Skeletal muscle tissue (tissue), 5 donors: Measurements from ENCODE around the gene GOLPH3. TPM values are rescaled to one million over a fixed set of nuclear protein-coding genes. Genes with fewer than 3 reads are reported as not detected.
"Not testable (repeated sequence)": the region's sequence is repeated elsewhere in the genome, so short reads cannot be mapped to it uniquely, and the experiment has no call there.

Experiments
- H3K27ac ChIP-seq: one replicate; pipeline ENCODE4 v1.7.0; 2013; ENCODE audit warnings: mild to moderate bottlenecking, low read depth, low read length, inconsistent platforms
- H3K27me3 ChIP-seq, 3 donors: one replicate each; pipeline ENCODE4 v1.7.0; 2013; ENCODE audit warnings: low read length in 3 of 3; ENCODE audit not compliant: control insufficient read depth in 3 of 3, insufficient read depth in 3 of 3
- H3K36me3 ChIP-seq, 3 donors: one replicate each; pipeline ENCODE4 v1.7.0; 2013; ENCODE audit warnings: low read length in 3 of 3; ENCODE audit not compliant: control insufficient read depth in 3 of 3, insufficient read depth in 3 of 3
- H3K4me1 ChIP-seq, 3 donors: one replicate each; pipeline ENCODE4 v1.7.0; 2013; ENCODE audit warnings: low read length in 3 of 3, mild to moderate bottlenecking in 3 of 3; ENCODE audit not compliant: control insufficient read depth in 3 of 3, insufficient read depth in 3 of 3
- H3K4me3 ChIP-seq, 3 donors: one replicate each; pipeline ENCODE4 v1.7.0; 2013; ENCODE audit warnings: low read length in 3 of 3
- H3K9ac ChIP-seq, 3 donors: one replicate each; pipeline ENCODE4 v1.7.0; 2013; ENCODE audit warnings: low read length in 3 of 3, mild to moderate bottlenecking in 3 of 3, moderate library complexity in 2 of 3, low read depth in 1 of 3
- H3K9me3 ChIP-seq, 3 donors: one replicate each; pipeline ENCODE4 v1.7.0; 2013; ENCODE audit warnings: low read length in 3 of 3; ENCODE audit not compliant: control insufficient read depth in 3 of 3
- small RNA-seq: library from RNA; depleted of rRNA; stranded (forward); fragments of <200 nt; gene quantifications from one replicate; pipeline ENCODE3, GENCODE V24; 2014
- total RNA-seq: library from RNA; depleted of rRNA; stranded (reverse); fragments of >200 nt; gene quantifications from one replicate; pipeline ENCODE4 v1.2.3, GENCODE V29; 2014
- donor health status: Osteomylitis.

Gene GOLPH3
- total RNA-seq, 1 donor from 2014 or later: 50.6 TPM

DNA sequence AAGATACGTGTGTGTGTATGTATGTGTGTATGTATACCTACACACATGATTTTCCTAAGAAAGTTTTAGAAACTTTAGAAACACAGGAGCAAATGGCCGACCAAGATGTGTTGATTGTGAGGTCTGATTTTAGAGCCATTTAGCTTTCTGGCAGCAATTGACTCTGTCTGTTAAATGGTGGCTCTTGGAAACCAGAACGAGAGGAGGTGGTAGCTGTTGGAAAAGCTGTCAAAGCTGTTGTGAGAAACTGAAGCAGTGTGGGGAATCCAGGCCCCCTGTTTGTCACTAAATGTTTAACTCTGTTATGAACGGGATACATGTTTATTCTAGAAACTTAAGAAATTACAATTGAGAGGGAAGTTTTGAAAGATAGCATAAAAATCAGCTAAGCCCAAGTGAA is 91.4 kb downstream of the GOLPH3 start:
- no peak overlapping the region for H3K27ac ChIP-seq
- no peaks in the 10 kb centered on the region for H3K27me3 ChIP-seq
- no peak overlapping the region for H3K9ac ChIP-seq
- no peaks in the 10 kb centered on the region for H3K4me1 ChIP-seq
- no peak overlapping the region for H3K4me3 ChIP-seq
- H3K9me3 ChIP-seq: no peaks in the 10 kb centered on the region
- H3K36me3 ChIP-seq: peaks cover 0 to 4% (median 4%) of the 10 kb centered on the region in 3 donors

DNA sequence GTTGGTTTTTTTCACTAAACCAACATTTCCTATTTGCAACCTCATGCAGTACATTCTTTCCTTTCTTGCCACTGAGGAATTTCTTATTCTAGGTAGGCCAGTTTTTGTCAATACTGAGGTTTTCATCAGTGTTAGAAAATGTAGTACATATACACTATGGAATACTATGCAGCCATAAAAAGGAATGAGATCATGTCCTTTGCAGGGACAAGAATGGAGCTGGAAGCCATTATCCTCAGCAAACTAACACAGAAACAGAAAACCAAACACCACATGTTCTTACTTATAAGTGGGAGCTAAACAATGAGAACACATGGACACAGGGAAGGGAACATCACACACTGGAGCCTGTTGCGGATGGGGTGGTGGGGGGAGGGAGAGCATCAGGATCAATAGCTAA is 93.6 kb downstream of the GOLPH3 start:
- not testable (repeated sequence) for H3K9ac ChIP-seq, H3K9me3 ChIP-seq, H3K4me3 ChIP-seq, H3K27me3 ChIP-seq, H3K27ac ChIP-seq, H3K36me3 ChIP-seq, H3K4me1 ChIP-seq

DNA sequence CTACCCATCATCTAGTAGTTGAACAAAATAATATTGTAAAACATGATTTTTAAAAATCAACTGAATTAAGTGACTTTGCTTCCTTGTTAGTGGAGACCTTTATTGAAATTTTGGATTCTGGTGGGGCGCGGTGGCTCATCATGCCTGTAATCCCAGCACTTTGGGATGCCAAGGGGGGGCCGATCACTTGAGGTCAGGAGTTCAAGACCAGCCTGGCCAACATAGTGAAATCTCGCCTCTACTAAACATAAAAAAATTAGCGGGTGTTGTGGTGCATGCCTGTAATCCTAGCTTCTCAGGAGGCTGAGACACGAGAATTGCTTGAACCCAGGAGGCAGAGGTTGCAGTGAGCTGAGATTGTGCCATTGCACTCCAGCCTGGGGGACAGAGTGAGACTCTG is 95.3 kb downstream of the GOLPH3 start:
- H3K27ac ChIP-seq, H3K4me3 ChIP-seq, H3K9ac ChIP-seq, H3K27me3 ChIP-seq, H3K36me3 ChIP-seq, H3K4me1 ChIP-seq, H3K9me3 ChIP-seq: not testable (repeated sequence)

DNA sequence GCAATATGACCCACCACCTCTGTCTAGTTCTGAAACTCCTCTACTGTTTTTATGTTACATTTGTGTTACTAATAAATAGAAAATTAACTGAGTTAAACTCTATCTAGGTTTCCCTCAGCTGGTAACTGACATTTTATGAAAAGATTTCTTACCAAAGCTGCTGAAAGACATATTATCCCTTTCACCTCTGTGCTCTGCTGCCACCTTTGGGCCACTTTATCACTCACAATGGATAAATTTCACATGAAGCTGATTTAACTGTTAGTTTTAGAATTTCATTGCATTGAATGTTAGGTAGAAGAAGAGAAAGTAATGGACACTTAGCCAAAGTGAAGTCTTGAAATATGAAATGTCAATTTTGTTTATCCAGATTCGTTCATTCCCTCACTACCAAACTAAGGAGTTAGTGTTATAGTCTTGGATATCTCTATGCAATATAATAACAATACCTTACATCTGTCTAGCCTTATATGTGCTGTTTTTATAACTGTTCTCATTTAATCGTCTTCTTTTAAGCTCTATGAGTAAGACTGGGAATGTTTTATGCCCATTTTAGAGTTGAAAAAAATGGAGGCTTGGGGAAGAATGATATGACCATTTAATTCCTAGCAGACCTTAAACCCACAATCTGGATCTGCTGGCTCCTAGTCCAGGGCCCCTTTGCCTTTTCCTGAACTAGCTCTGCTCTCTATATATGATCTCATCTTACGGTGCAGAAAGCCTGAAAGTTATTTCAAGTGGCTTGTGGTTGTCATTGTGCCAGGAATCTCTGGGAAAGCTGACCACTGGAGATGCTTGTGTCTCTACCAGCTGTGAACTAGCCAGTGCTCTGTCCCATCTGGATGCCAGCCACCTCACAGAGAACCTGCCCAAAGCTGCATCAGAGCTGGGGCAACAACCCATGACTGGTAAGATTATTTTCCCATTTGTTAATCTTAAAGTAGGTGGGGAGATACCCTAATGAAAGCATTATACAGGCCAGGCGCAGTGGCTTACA is 97.1 kb downstream of the GOLPH3 start:
- Histone ChIP-seq H3K9me3 (no peaks in the 10 kb centered on the region), H3K27me3 (no peaks in the 10 kb centered on the region), H3K4me1 (peaks cover 3 to 9% (median 6%) of the 10 kb centered on the region in 3 donors), H3K9ac (no peak overlapping the region), H3K36me3 (no peaks in the 10 kb centered on the region), H3K4me3 (no peak overlapping the region), H3K27ac (no peak overlapping the region)

Small RNA genes lying within 50 kb of the gene (small RNA-seq; reads per million reads assigned to genes)
- gene RF00019: not detected

Other genes with a start within 250 kb of the GOLPH3 start
- gene MTMR12, start 138.6 kb upstream of the GOLPH3 start, total RNA-seq: 15.1 TPM